GM18511 (cell line): ENCODE data around the gene CTIF.

ENCODE experiments used
- ATAC-seq: cut with Tn5 transposase; IDR thresholded peaks from one replicate; pipeline ENCODE4 v1.9.1; 2021; ENCODE audit warnings: mild to moderate bottlenecking, moderate library complexity; ENCODE audit not compliant: unreplicated experiment

CTIF gene

GRCh38 chr18:48887905-48888772 is 349.3 kb downstream of the CTIF start:
- no peak for ATAC-seq

GRCh38 chr18:48888773-48889080 is 349.9 kb downstream of the CTIF start:
- ATAC-seq = no peak

- no peak for ATAC-seq
Measured at GRCh38 chr18:48889115-48889941, 350.5 kb downstream of the CTIF start.

GRCh38 chr18:48889981-48890762 is 351.3 kb downstream of the CTIF start:
- ATAC-seq = no peak

GRCh38 chr18:48891721-48892120 is 352.9 kb downstream of the CTIF start:
- no peak for ATAC-seq

GRCh38 chr18:48892146-48892855 is 353.5 kb downstream of the CTIF start:
- no peak for ATAC-seq

DNA sequence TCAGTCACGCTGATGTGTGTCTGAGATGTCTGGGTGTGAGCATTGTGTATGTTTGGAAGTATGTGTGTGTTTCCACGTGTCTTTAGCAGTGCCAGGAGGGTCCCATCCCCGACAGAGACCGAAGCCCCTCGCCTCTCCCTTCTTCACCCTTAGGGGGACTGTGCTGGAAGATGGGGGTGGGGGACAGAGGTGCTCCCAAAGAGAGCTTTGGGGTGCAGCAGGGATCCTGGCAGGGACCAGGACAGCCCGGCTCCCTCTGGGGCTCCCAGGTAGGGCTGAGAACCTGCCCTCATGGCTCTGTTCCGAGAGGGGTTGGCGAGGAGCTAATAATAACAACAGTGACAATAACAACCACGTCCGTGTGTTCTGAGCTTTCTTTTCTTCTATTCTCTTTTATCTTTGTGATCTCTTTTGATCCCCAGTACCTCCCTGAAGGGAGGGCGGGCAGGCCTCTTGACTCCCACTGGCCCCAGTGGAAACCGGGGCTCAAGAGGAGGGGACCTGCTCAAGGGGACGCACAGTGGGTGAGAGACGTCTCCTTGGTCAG is 354.3 kb downstream of the CTIF start:
- ATAC-seq = no peak

GRCh38 chr18:48893608-48894600 is 355.1 kb downstream of the CTIF start:
- ATAC-seq = no peak

DNA sequence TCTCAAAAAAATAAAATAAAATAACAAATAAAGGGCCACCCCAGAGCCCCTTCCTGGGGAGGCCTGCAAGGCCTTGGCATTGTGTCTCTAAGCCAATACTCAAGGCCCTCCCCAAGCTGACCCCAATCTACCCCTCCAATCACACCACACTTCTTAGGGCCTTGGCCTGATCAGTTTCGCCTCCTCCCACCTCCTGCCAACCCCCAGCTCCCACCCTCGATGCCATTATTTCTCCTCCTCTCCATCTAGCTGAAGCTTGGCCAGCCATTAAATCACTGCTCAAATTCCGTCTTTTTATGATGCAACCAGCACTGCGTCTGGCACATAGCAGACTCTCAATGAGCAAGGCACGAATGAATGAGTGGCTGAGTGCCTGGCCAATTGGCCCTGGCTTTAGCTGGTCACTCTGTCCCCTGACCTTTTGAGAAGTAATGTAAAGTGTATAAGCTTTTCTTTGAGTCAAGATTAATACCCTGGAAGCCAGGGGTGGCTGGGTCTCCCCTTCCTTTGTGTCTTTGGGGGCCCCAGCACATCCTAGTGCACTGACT is 356.0 kb downstream of the CTIF start:
- no peak for ATAC-seq

DNA sequence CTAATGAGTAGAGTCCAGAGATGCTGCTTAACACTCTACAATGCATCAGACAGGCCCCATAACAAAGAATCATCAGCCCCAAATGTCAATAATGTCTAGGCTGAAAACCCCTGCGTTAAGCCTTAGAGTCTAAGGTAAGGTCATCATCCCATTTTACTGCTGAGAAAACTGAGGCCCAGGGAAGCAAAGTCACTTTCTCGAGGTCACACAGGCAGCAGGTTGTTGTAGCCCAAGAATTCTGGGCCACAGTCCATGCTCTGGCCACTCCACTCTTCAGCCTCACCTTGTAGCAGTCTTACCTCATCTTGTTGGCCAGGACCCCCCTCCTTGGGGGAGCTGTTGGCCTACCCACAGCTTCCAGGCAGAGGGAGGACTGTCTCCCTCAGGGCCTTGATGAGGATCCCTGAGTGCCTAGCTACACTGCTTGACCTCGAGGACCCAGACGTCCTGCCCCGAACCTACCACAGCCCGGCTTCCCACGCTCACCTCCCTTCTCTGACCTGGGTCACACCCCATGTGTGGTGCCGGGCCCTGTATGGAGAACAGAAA is 357.6 kb downstream of the CTIF start:
- ATAC-seq = no peak

- peak; percentile 59 for ATAC-seq
Measured at GRCh38 chr18:48896875-48897511, 358.2 kb downstream of the CTIF start.

DNA sequence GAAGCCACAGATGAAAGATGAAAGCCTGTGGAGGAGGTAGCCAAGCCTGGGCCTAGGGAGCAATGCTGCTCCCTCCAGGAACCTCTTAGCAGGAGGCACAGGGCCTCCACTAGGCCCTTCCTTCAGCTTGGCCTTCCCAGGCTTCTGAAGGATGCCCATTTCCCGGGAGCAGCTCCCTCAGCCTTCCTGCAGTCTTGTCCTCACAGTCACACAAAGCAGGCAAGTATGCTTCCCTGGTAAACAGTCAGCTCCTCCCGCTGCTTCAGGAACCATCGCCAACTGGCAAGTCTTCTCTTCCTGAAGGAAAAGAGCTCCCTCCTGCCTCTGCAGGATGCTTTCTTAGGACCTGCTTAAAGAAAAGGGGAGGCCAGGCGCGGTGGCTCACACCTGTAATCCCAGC is 358.7 kb downstream of the CTIF start:
- ATAC-seq = no peak

GRCh38 chr18:48898521-48898920 is 359.7 kb downstream of the CTIF start:
- no peak for ATAC-seq

GRCh38 chr18:48899558-48900174 is 360.8 kb downstream of the CTIF start:
- ATAC-seq = no peak

DNA sequence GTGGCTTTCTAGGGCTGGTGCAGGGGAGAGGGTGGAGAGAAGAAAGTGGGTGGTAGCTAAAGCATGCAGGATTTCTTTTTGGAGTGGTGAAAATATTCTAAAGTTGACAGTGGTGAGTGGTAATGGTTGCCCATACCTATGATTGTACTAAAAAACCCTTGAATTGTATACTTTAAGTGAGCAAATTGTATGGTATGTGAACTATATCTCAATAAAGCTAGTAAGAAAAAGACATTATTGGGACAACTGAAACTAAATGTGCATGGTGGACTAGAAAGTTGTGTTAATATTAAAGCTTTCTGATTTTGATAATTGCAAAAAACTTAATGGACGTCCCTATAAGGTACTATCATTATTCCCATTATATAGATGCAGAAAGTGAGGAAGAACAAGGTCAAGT is 361.6 kb downstream of the CTIF start:
- no peak for ATAC-seq

- ATAC-seq = no peak
Measured at GRCh38 chr18:48901145-48902022, 362.6 kb downstream of the CTIF start.
